SW480 (cell line): Measurements from ENCODE around the gene IRF2BP1.
"Not testable (repeated sequence)": the region's sequence is repeated elsewhere in the genome, so short reads cannot be mapped to it uniquely, and the experiment has no call there.

Source experiments
- DNase-seq: peaks from one replicate; pipeline ENCODE4 v3.0.0-alpha.2; 2016; ENCODE audit warnings: low spot score

The IRF2BP1 gene

GRCh38 chr19:45881082-45881908, 4.6 kb downstream of the IRF2BP1 start:
- DNase-seq, result no peak

- DNase-seq, result no peak
Observed at GRCh38 chr19:45879971-45880370, 6.0 kb downstream of the IRF2BP1 start.

- peak; percentile 70 for DNase-seq
Observed at GRCh38 chr19:45879055-45879454, 6.9 kb downstream of the IRF2BP1 start.

- peak; percentile 98 for DNase-seq
Observed at GRCh38 chr19:45878043-45878794, 7.7 kb downstream of the IRF2BP1 start.

GRCh38 chr19:45876411-45877197, 9.3 kb downstream of the IRF2BP1 start:
- DNase-seq, result peak; percentile 84

- no peak for DNase-seq
Observed at GRCh38 chr19:45876161-45876410, 9.9 kb downstream of the IRF2BP1 start.

- no peak for DNase-seq
Observed at GRCh38 chr19:45874620-45874966, 11.3 kb downstream of the IRF2BP1 start.

- no peak for DNase-seq
Observed at GRCh38 chr19:45873219-45873772, 12.6 kb downstream of the IRF2BP1 start.

- DNase-seq, result no peak
Observed at GRCh38 chr19:45872095-45872919, 13.6 kb downstream of the IRF2BP1 start.

- no peak for DNase-seq
Observed at GRCh38 chr19:45870798-45871197, 15.1 kb downstream of the IRF2BP1 start.

GRCh38 chr19:45867241-45867640, 18.7 kb downstream of the IRF2BP1 start:
- DNase-seq, result not testable (repeated sequence)

GRCh38 chr19:45866400-45867176, 19.4 kb downstream of the IRF2BP1 start:
- no peak for DNase-seq

GRCh38 chr19:45865269-45865948, 20.5 kb downstream of the IRF2BP1 start:
- no peak for DNase-seq

GRCh38 chr19:45864629-45865082, 21.3 kb downstream of the IRF2BP1 start:
- DNase-seq, result no peak

- DNase-seq, result peak; percentile 73
Observed at GRCh38 chr19:45863840-45864628, 21.9 kb downstream of the IRF2BP1 start, which contains the start of gene FOXA3. TSS of gene FOXA3 (plus strand) at chr19:45864326. CDS start at chr19:45864457, 131 bp downstream.

- no peak for DNase-seq
Observed at GRCh38 chr19:45863335-45863839, 22.6 kb downstream of the IRF2BP1 start.

GRCh38 chr19:45862564-45863334, 23.2 kb downstream of the IRF2BP1 start, which contains the start of gene SYMPK:
TSS of gene SYMPK (minus strand) at chr19:45863147. CDS start at chr19:45854495, 8,652 bp downstream.
- DNase-seq, result peak; percentile 99

- DNase-seq, result no peak
Observed at GRCh38 chr19:45862271-45862563, 23.7 kb downstream of the IRF2BP1 start.
